MCF 10A (cell line): ENCODE results near the gene JAK2. TPM values are rescaled to one million over a fixed set of nuclear protein-coding genes. Genes with fewer than 3 reads are reported as not detected.

Experiments used
- BruUV-seq: library from RNA; stranded (reverse); fragments of 400-500 nt; replicated peaks from 2 replicates; lab custom pipeline; 2021; lab: Mats Ljungman, UMichigan
- CTCF ChIA-PET: fragments of 300-600 bp; sonication (Branson Sonifier 250); formaldehyde crosslinking; extraction: SDS; loops from one replicate; lab custom pipeline; 2021; ENCODE audit warnings: antibody characterized with exemption, inconsistent platforms; lab: Yijun Ruan, JAX
- POLR2A ChIA-PET: fragments of 300-600, 350-650 bp; sonication (Branson Sonifier 250); formaldehyde crosslinking; extraction: SDS; loops from one replicate; lab custom pipeline; 2020; ENCODE audit warnings: antibody characterized with exemption, inconsistent platforms; lab: Yijun Ruan, JAX
- DNase-seq: peaks from one replicate; pipeline ENCODE4 v3.0.0-alpha.2; 2018; ENCODE audit not compliant: unreplicated experiment
- H3K27ac Mint-ChIP-seq: one replicate; pipeline ENCODE4 v1.8.0; 2022; ENCODE audit warnings: mild to moderate bottlenecking, low read depth, mixed read lengths; ENCODE audit not compliant: unreplicated experiment
- H3K27me3 Mint-ChIP-seq: one replicate; pipeline ENCODE4 v1.8.0; 2022; ENCODE audit warnings: mixed read lengths; ENCODE audit not compliant: insufficient read depth, unreplicated experiment
- H3K36me3 Mint-ChIP-seq: one replicate; pipeline ENCODE4 v1.8.0; 2022; ENCODE audit warnings: mild to moderate bottlenecking, moderate library complexity, mixed read lengths; ENCODE audit not compliant: insufficient read depth, unreplicated experiment
- H3K4me1 Mint-ChIP-seq: one replicate; pipeline ENCODE4 v1.8.0; 2022; ENCODE audit warnings: mixed read lengths; ENCODE audit not compliant: insufficient read depth, unreplicated experiment
- H3K4me3 Mint-ChIP-seq: one replicate; pipeline ENCODE4 v1.8.0; 2022; ENCODE audit warnings: mild to moderate bottlenecking, moderate library complexity, mixed read lengths; ENCODE audit not compliant: unreplicated experiment
- H3K9me3 Mint-ChIP-seq: one replicate; pipeline ENCODE4 v1.8.0; 2022; ENCODE audit warnings: mixed read lengths; ENCODE audit not compliant: unreplicated experiment
- CTCF ChIP-seq: fragments of 200-600 bp; IDR thresholded peaks from one replicate; pipeline ENCODE4 v1.8.0; 2022; ENCODE audit warnings: antibody characterized with exemption, mild to moderate bottlenecking; ENCODE audit not compliant: unreplicated experiment
- intact Hi-C: fragments of 100-400 bp; cut with micrococcal nuclease; formaldehyde crosslinking; loops from 2 replicates; pipeline ENCODE4 v1.14.1; 2022
- total RNA-seq: library from RNA; stranded (reverse); gene quantifications from 2 replicates; pipeline ENCODE4 v1.2.3, GENCODE V29; 2022

The JAK2 gene
- total RNA-seq, 1 experiment from 2014 or later: 4.3 TPM

- H3K4me3 Mint-ChIP-seq: no peak overlapping the region
- POLR2A ChIA-PET: no interaction called here
- no peak for DNase-seq
- no TSS peak for BruUV-seq
- no peaks in the 10 kb centered on the region for H3K4me1 Mint-ChIP-seq
- CTCF ChIA-PET: no interaction called here
- TF ChIP-seq CTCF: no peak
- H3K36me3 Mint-ChIP-seq: peaks cover 16% of the 10 kb centered on the region
- intact Hi-C loops: no loop called here
- H3K27me3 Mint-ChIP-seq: no peaks in the 10 kb centered on the region
- no peaks in the 10 kb centered on the region for H3K9me3 Mint-ChIP-seq
- no peak overlapping the region for H3K27ac Mint-ChIP-seq
Measured at GRCh38 chr9:5072871-5073270, 87.8 kb downstream of the JAK2 start.

- ChIA-PET POLR2A (no interaction called here), CTCF (interaction anchor here (0.6 kb wide), 1 partner anchor 374 kb away, joined by 4 read pairs; no protein-coding TSS in a partner anchor)
- TF ChIP-seq CTCF: no peak
- Mint-ChIP-seq H3K4me1 (no peaks in the 10 kb centered on the region), H3K36me3 (peaks cover 16% of the 10 kb centered on the region), H3K27me3 (no peaks in the 10 kb centered on the region), H3K9me3 (no peaks in the 10 kb centered on the region), H3K27ac (no peak overlapping the region), H3K4me3 (no peak overlapping the region)
- no peak for DNase-seq
- no TSS peak for BruUV-seq
- intact Hi-C loops: no loop called here
Measured at GRCh38 chr9:5073701-5074100, 88.6 kb downstream of the JAK2 start.

GRCh38 chr9:5085993-5086392 is 100.9 kb downstream of the JAK2 start:
- Mint-ChIP-seq H3K27ac (no peak overlapping the region), H3K4me1 (peaks cover 4% of the 10 kb centered on the region)

GRCh38 chr9:5089737-5090136 is 104.7 kb downstream of the JAK2 start:
- Mint-ChIP-seq H3K27ac (no peak overlapping the region), H3K4me1 (peaks cover 4% of the 10 kb centered on the region), H3K36me3 (peaks cover 7% of the 10 kb centered on the region), H3K4me3 (no peak overlapping the region), H3K9me3 (no peaks in the 10 kb centered on the region), H3K27me3 (no peaks in the 10 kb centered on the region)
- no TSS peak for BruUV-seq
- ChIA-PET POLR2A (no interaction called here), CTCF (interaction anchor here (0.5 to 2.0 kb wide), 4 partner anchors 27 to 1510 kb away, joined by 3 to 6 read pairs (median 4); no protein-coding TSS in a partner anchor)
- TF ChIP-seq CTCF: no peak
- intact Hi-C loops: no loop called here
- DNase-seq: peak; percentile 13

More at GRCh38 chr9:5085993-5086392, 100.9 kb downstream of the JAK2 start:
- BruUV-seq: no TSS peak
- no peak overlapping the region for H3K4me3 Mint-ChIP-seq
- H3K27me3 Mint-ChIP-seq: no peaks in the 10 kb centered on the region
- CTCF ChIA-PET: no interaction called here
- H3K36me3 Mint-ChIP-seq: peaks cover 19% of the 10 kb centered on the region
- no peaks in the 10 kb centered on the region for H3K9me3 Mint-ChIP-seq
- no peak for TF ChIP-seq CTCF
- no peak for DNase-seq
- POLR2A ChIA-PET: no interaction called here
- intact Hi-C loops: no loop called here
